Testis (tissue), 2 donors: ENCODE data around the gene MLXIPL.

ENCODE experiments used
- POLR2A ChIP-seq: fragments of 450-650 bp; IDR thresholded peaks from one replicate; pipeline ENCODE4 v1.6.1; 2017; ENCODE audit warnings: antibody characterized with exemption, mild to moderate bottlenecking, moderate library complexity
- TF ChIP-seq, protein P1 (sequence below), 3 experiments: fragments of 450-650 bp in 2 of 3; fragments of 200-600 bp in 1 of 3; sonication (generic) in 1 of 3; IDR thresholded peaks; one replicate each; pipeline ENCODE4 v1.5.1; 2016 to 2019; ENCODE audit warnings: antibody characterized with exemption in 3 of 3, mild to moderate bottlenecking in 2 of 3, moderate library complexity in 1 of 3

GRCh38 chr7:73560109-73560835, 64.0 kb downstream of the MLXIPL start:
- TF ChIP-seq, protein P1, sequence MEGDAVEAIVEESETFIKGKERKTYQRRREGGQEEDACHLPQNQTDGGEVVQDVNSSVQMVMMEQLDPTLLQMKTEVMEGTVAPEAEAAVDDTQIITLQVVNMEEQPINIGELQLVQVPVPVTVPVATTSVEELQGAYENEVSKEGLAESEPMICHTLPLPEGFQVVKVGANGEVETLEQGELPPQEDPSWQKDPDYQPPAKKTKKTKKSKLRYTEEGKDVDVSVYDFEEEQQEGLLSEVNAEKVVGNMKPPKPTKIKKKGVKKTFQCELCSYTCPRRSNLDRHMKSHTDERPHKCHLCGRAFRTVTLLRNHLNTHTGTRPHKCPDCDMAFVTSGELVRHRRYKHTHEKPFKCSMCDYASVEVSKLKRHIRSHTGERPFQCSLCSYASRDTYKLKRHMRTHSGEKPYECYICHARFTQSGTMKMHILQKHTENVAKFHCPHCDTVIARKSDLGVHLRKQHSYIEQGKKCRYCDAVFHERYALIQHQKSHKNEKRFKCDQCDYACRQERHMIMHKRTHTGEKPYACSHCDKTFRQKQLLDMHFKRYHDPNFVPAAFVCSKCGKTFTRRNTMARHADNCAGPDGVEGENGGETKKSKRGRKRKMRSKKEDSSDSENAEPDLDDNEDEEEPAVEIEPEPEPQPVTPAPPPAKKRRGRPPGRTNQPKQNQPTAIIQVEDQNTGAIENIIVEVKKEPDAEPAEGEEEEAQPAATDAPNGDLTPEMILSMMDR (IDR thresholded peaks at IDR 0.05) = no peak
- no peak for TF ChIP-seq POLR2A
